Amniotic epithelial cell (primary cell): ENCODE measurements around the gene NR1H2.

ENCODE experiments used
- DNase-seq: peaks from one replicate; pipeline ENCODE4 v3.0.0-alpha.2; 2010; ENCODE audit warnings: low read depth

NR1H2 gene

GRCh38 chr19:50423279-50424113 is 47.2 kb downstream of the NR1H2 start:
- DNase-seq: no peak

DNA sequence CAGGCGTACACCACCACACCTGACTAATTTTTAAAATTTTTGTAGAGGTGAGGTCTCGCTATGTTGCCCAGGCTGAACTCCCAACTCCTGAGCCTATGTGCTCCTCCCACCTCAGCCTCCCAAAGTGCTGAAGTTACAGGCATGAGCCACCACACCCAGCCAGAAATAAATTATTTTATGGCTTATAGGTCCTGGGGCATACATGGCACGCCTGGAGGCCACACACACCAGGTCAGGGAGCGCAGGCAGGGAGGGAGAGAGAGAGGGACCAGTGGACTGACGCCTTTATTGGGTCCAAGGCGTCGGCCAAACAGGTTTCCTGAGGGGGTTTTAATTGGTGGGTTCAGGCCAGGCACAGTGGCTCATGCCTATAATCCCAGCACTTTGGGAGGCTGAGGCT is 49.3 kb downstream of the NR1H2 start:
- DNase-seq: no peak

GRCh38 chr19:50427318-50427925 is 51.2 kb downstream of the NR1H2 start:
- DNase-seq: no peak

- peak; percentile 83 for DNase-seq
Measured at GRCh38 chr19:50427997-50428425, 51.8 kb downstream of the NR1H2 start.

- no peak for DNase-seq
Measured at GRCh38 chr19:50428772-50429463, 52.7 kb downstream of the NR1H2 start.

DNA sequence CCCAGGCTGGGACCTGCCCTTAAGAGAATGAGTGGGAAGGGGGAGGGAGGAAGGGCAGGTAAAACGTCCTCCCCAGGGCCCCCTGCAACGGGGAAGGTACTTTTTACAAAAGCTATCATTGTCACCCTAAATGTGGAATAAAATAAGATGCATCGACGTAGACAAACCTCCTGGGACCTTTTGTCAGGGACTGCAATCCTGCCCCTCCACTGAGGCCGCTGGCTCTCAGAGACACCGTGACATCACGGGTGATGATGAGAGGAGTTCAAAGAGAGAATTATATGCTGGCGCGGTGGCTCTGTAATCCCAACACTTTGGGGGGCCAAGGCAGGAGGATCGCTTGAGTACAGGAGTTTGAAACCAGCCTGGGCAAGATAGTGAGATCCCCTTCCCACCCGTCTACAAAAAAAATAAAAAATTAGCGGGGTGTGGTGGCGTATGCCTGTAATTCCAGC is 54.7 kb downstream of the NR1H2 start:
- no peak for DNase-seq

- peak; percentile 37 for DNase-seq
Measured at GRCh38 chr19:50431343-50432220, 55.3 kb downstream of the NR1H2 start.

GRCh38 chr19:50432221-50433028 is 56.2 kb downstream of the NR1H2 start, which contains the start of gene MYBPC2:
Gene MYBPC2, plus strand, starts transcription at chr19:50432892. Its CDS starts 62 bp downstream, at chr19:50432954.
- DNase-seq: no peak
